GM11168 (cell line): Measurements from ENCODE around the gene BST1.

ENCODE experiments used
- in situ Hi-C: fragments of 300-500 bp; cut with MboI; formaldehyde crosslinking; loops from one replicate; pipeline ENCODE4 v1.12.0; 2022; ENCODE audit warnings: low sequenced_read_pairs; ENCODE audit not compliant: unreplicated experiment

Gene BST1

GRCh38 chr4:15702941-15703403 lies at the start of gene BST1:
BST1 (plus strand) TSS chr4:15703065; CDS start chr4:15703145, 80 bp downstream.
- in situ Hi-C loops, result no loop called here

DNA sequence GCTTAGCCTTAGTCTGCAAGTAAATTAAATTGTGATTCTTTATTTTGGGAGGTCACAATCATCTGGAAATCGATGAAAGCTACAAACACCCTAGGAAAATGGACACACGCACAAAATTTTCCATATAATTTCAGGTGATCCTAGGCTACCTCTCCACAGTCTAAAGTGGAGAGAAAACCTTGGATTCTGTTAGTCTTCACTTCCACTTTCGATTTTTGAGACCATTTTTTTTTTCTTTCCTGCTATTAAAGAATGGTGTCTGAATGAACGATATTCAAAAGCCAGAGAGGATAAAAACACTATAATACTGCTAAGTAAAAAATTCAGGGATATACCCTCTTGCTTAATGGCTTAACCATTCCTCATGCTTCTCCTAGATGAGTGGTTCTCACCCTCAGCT lies 49.4 kb upstream of the BST1 start:
- in situ Hi-C loops, result no loop called here

- in situ Hi-C loops, result no loop called here
These were observed 48.8 kb upstream of the BST1 start for GRCh38 chr4:15653864-15654592.

- in situ Hi-C loops, result no loop called here
These were observed 48.2 kb upstream of the BST1 start for GRCh38 chr4:15654593-15655222.

DNA sequence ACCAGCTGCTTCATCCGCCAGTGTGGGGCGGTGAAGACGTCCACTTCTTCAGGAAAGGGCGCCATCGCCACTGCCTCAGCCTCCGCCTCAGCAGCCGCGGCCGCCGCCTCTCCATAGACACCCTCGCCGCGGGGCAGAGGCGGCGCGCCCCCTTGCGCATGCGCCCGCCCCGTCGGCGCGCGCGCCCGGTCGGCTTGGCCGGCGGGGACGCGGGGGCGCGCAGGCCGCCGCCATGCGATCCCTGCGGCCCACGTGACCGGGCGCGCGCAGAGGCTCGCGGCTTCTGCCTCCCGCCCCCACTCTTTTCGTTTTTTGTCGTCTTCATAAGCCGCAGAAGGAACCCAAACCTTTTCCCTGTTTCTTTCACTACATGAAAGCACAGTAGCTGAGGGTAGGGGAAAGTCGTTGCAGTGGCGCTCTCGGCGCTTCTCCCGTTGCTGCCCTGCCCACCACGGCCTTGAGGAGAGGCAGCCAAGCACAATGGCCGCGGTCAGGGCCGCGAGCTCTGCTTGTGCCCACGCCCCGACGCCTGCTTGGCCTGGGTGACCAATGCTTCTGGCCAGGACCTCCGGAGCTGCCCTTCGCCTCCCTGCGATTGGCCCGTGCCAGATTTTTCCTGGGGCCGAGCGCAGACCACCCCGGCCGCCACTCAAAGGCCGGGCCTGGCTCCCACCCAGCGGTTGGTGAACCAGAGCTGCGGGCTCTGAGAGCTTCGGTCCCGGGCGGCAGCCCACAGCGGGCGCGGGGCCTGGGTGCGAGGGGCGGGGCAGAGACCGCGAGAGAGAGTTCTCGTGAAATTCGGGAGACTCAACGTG lies 47.4 kb upstream of the BST1 start, which contains the start of gene FBXL5:
Gene FBXL5, minus strand, starts transcription at position 135 of the 815 bp plus-strand sequence. Its CDS starts 70 bp downstream, at position 65.
- in situ Hi-C loops, result no loop called here

DNA sequence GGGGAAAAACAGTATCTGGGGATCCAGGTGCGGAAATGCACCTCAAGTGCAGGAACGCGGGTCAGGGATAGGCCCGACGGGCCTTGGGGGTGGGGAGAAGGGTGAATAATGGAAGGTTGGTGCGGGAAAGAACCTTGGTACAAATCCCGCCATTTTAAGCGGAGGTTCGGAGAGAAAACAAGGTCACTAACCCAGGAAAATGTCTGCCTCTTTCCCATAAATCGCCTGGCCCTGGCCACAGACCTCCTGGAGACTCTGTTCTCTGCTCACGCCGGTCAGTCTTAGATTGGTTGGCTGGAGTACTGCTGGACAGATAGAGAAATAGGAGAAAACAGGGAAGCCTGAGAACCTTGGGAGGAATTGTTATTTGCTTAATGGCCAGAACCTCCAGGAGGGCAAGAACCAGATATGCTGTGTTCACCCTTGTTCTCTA lies 46.8 kb upstream of the BST1 start:
- in situ Hi-C loops, result no loop called here

DNA sequence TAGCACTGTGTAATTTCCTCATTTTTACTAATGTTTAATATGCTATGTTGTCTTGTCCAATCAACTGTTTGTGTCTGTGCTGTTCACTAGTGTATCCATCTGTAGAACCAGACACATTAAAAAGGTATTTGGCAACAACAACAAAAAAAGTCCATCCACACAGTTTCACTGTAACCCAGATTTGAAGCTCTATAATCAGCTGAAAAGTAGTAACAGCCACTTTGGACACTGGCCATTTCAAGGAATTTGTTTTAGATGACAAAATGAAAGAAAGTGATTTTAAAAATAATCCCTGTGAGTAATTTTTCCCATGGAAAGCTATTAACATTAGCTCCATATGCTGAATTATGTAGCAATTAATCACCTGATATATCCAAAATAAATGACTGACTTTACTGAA lies 45.5 kb upstream of the BST1 start:
- in situ Hi-C loops, result no loop called here

- in situ Hi-C loops, result no loop called here
These were observed 44.6 kb upstream of the BST1 start for GRCh38 chr4:15658136-15658770.

- in situ Hi-C loops, result no loop called here
These were observed 44.1 kb upstream of the BST1 start for GRCh38 chr4:15658781-15659180.

DNA sequence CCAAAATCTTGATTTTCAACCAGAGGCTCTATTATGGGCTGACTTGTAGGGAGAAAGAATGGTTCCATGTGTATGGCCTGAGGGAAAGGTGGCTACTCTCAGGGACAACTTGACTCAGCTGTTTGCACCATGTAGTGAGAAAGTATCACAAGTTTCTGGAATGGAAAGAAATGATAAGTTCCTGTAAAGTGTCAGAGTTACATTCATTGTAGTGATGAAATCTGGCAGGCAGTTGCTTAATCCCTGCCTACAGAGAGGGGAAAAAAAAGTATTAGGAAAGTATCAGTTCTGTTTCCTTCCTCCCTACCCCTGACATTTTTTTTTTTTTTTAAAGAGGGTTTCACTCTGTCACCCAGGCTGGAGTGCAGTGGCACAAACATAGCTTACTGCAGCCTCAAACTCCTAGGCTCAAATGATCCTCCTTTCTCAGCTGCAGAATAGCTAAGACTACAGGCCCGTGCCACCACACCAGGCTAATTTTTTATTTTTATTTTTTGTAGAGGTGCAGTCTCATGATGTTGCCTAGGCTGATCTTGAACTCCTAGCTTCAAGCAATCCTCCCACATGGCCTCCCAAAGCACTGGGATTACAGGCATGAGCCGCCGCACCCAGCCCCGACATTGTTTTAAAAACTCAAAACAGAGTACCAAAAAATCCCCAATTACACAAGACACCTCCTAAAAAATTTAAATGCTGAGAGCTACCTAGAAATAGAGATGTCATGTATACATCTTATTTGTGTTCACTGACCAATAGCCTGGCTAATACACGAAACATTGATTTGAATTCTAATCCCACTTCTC lies 42.9 kb upstream of the BST1 start:
- in situ Hi-C loops, result no loop called here

- in situ Hi-C loops, result no loop called here
These were observed 37.0 kb upstream of the BST1 start for GRCh38 chr4:15665753-15666365.

GRCh38 chr4:15667006-15667405 lies 35.9 kb upstream of the BST1 start:
- in situ Hi-C loops, result no loop called here

GRCh38 chr4:15668566-15669435 lies 34.1 kb upstream of the BST1 start:
- in situ Hi-C loops, result no loop called here

- in situ Hi-C loops, result no loop called here
These were observed 32.3 kb upstream of the BST1 start for GRCh38 chr4:15670576-15670975.

DNA sequence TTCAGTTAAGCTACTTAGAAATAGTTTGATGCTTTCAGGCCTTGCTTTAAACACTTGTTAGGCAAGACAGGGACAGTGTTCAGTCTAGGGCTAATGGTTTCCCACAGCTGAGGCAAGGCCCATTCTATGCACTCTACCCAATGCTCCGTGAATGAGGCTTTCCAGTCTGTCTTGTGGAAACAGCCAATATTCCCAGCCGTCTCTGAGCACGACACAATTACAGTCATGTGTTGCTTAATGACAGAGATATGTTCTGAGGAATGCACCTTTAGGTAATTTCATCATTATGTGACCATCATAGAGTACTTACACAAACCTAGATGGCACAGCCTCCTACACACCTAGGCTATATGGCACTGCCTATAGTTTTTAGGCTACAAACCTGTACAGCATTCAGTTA lies 30.8 kb upstream of the BST1 start:
- in situ Hi-C loops, result no loop called here

- in situ Hi-C loops, result no loop called here
These were observed 29.5 kb upstream of the BST1 start for GRCh38 chr4:15673337-15673736.

DNA sequence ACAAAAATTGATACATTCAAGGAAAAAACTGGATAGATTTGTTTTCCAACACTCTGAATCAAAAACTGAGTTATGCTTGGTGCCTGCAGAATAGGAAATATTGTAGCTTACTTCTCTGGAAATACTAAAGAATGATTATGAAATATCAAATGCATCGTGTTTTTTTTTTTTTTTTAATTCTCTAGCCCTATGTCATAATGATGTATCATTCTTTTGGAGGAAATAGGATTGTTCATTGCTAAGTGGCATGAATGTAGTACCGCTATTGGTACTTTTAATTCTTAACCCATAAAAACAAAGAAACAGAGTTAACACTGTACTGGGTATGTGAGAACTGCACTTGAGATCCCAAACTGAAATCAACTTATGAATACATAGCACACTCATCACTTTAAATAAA lies 28.8 kb upstream of the BST1 start:
- in situ Hi-C loops, result no loop called here

DNA sequence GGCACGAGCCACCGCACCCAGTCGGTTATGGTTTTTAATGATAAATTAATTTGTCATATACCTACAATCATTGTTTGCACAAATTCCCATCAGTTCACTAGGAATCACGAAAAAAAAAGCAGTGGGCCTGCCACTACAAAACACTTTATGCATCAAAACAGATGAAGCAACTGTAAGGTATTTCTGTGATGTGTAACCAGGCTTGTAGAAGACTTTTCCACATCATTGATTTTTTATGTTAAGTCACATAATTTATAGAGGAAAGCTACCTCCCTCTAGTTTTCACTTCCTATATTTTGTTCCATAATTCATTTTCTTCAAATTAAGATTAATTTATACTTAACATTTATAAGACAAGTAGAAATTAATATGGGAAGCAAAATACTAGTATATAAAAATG lies 27.9 kb upstream of the BST1 start:
- in situ Hi-C loops, result no loop called here
